Mesenchymal stem cell (in vitro differentiated cells and primary cell): Measurements from ENCODE around the gene CCDC73.
"Not testable (repeated sequence)": the region's sequence is repeated elsewhere in the genome, so short reads cannot be mapped to it uniquely, and the experiment has no call there.

Experiments used
- DNase-seq: peaks from one replicate; pipeline ENCODE4 v3.0.0-alpha.2; 2013
- H2AFZ ChIP-seq: one replicate; pipeline ENCODE4 v1.6.1; 2013; ENCODE audit warnings: low read depth, mild to moderate bottlenecking, control low read depth, inconsistent platforms, low read length, moderate library complexity
- H2AK5ac ChIP-seq: 2 replicates; pipeline ENCODE4 v1.6.1; 2013; ENCODE audit warnings: low read length, moderate library complexity, mild to moderate bottlenecking, inconsistent platforms; ENCODE audit not compliant: severe bottlenecking
- H2BK120ac ChIP-seq: one replicate; pipeline ENCODE4 v1.6.1; 2013; ENCODE audit warnings: low read depth, mild to moderate bottlenecking, inconsistent platforms, low read length, moderate library complexity
- H2BK12ac ChIP-seq, 2 experiments: one replicate each; pipeline ENCODE4 v1.6.1; 2013; ENCODE audit warnings: inconsistent platforms in 2 of 2, low read length in 2 of 2, mild to moderate bottlenecking in 2 of 2, moderate library complexity in 2 of 2, control low read depth in 1 of 2
- H2BK15ac ChIP-seq: one replicate; pipeline ENCODE4 v1.6.1; 2013; ENCODE audit warnings: mild to moderate bottlenecking, low read depth, inconsistent platforms; ENCODE audit not compliant: poor library complexity, severe bottlenecking
- H2BK5ac ChIP-seq: 2 replicates; pipeline ENCODE4 v1.6.1; 2013; ENCODE audit warnings: low read depth, mild to moderate bottlenecking, low read length, control low read depth, inconsistent platforms; ENCODE audit not compliant: poor library complexity, severe bottlenecking
- H3K14ac ChIP-seq, 2 experiments: one replicate each; pipeline ENCODE4 v1.6.1; 2013; ENCODE audit warnings: inconsistent platforms in 2 of 2, low read length in 2 of 2, control low read depth in 1 of 2, mild to moderate bottlenecking in 1 of 2, moderate library complexity in 1 of 2
- H3K18ac ChIP-seq, 2 experiments: one replicate each; pipeline ENCODE4 v1.6.1; 2013; ENCODE audit warnings: inconsistent platforms in 2 of 2, low read length in 2 of 2, control low read depth in 1 of 2, low read depth in 1 of 2, mild to moderate bottlenecking in 1 of 2
- H3K23ac ChIP-seq, 2 experiments: one replicate each; pipeline ENCODE4 v1.6.1; 2013; ENCODE audit warnings: inconsistent platforms in 2 of 2, low read length in 2 of 2, mild to moderate bottlenecking in 2 of 2, moderate library complexity in 2 of 2, control low read depth in 1 of 2
- H3K27ac ChIP-seq: 2 replicates; pipeline ENCODE4 v1.5.1; 2013; ENCODE audit warnings: mild to moderate bottlenecking, moderate library complexity, low read length, control low read depth, inconsistent platforms; ENCODE audit not compliant: poor library complexity, severe bottlenecking
- H3K27me3 ChIP-seq, 2 experiments: 2 replicates each; pipeline versions ENCODE4 v1.6.1 to v1.7.0; 2013; ENCODE audit warnings: low read length in 2 of 2, mild to moderate bottlenecking in 2 of 2, moderate library complexity in 2 of 2, control low read depth in 1 of 2, inconsistent platforms in 1 of 2; ENCODE audit not compliant: control insufficient read depth in 1 of 2, insufficient read depth in 1 of 2
- H3K36me3 ChIP-seq, 2 experiments: 2 replicates each; pipeline versions ENCODE4 v1.6.1 to v1.7.0; 2013; ENCODE audit warnings: low read length in 2 of 2, control low read depth in 1 of 2, inconsistent platforms in 1 of 2, low read depth in 1 of 2, mild to moderate bottlenecking in 1 of 2; ENCODE audit not compliant: insufficient read depth in 2 of 2, control insufficient read depth in 1 of 2
- H3K4ac ChIP-seq, 2 experiments: one replicate each; pipeline ENCODE4 v1.6.1; 2013; ENCODE audit warnings: inconsistent platforms in 2 of 2, low read length in 2 of 2, mild to moderate bottlenecking in 2 of 2, moderate library complexity in 2 of 2, control low read depth in 1 of 2, low read depth in 1 of 2
- H3K4me1 ChIP-seq: 2 replicates; pipeline ENCODE4 v1.6.1; 2013; ENCODE audit warnings: low read depth, low read length, control low read depth; ENCODE audit not compliant: control insufficient read depth, insufficient read depth
- H3K4me2 ChIP-seq: 2 replicates; pipeline ENCODE4 v1.6.1; 2013; ENCODE audit warnings: low read length, mild to moderate bottlenecking, inconsistent platforms; ENCODE audit not compliant: poor library complexity, severe bottlenecking
- H3K4me3 ChIP-seq, 2 experiments: 2 replicates each; pipeline versions ENCODE4 v1.5.1 to v1.7.0; 2013; ENCODE audit warnings: low read length in 2 of 2, mild to moderate bottlenecking in 2 of 2, control low read depth in 1 of 2, low read depth in 1 of 2; ENCODE audit not compliant: insufficient read depth in 1 of 2
- H3K79me1 ChIP-seq: replicated peaks from 2 replicates; pipeline ENCODE4 v1.6.1; 2013; ENCODE audit warnings: mild to moderate bottlenecking, control low read depth, low read length, inconsistent platforms; ENCODE audit not compliant: poor library complexity, severe bottlenecking
- H3K9ac ChIP-seq: 2 replicates; pipeline ENCODE4 v1.7.0; 2013; ENCODE audit warnings: mild to moderate bottlenecking, low read length, moderate library complexity
- H3K9me3 ChIP-seq: 2 replicates; pipeline ENCODE4 v1.7.0; 2013; ENCODE audit warnings: mild to moderate bottlenecking, low read length; ENCODE audit not compliant: control insufficient read depth
- H4K8ac ChIP-seq: one replicate; pipeline ENCODE4 v1.6.1; 2013; ENCODE audit warnings: inconsistent platforms, mild to moderate bottlenecking, low read length, moderate library complexity
- H4K91ac ChIP-seq: one replicate; pipeline ENCODE4 v1.6.1; 2013; ENCODE audit warnings: mild to moderate bottlenecking, low read length, inconsistent platforms
- WGBS: methylation state at CpG from one replicate; pipeline ENCODE4 v1.1.7; 2013; ENCODE audit warnings: mixed read lengths; 5-methylcytosine and 5-hydroxymethylcytosine counted together

The CCDC73 gene

DNA sequence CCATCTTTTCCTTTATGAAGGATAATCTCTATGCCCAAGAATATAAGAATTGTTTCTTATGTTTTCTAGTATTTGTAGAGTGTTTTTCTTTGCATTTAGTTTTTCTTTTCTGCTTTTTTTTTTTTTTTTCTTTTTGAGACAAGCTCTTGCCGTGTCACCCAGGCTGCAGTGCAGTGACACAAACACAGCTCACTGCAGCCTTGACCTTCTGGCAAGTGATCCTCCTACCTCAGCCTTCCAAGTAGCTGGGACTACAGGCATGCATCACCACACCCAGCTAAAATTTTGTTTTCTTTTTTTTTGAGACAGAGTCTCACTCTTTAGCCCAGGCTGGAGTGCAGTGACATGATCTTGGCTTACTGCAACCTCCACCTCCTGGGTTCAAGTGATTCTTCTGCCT, 41.3 kb downstream of the CCDC73 start:
- not testable (repeated sequence) for H2BK15ac ChIP-seq, H3K9ac ChIP-seq, H2AK5ac ChIP-seq, H3K18ac ChIP-seq, H3K4me3 ChIP-seq, H3K14ac ChIP-seq, H3K27me3 ChIP-seq, H2BK120ac ChIP-seq, H3K4ac ChIP-seq, H4K91ac ChIP-seq, H2AFZ ChIP-seq, H4K8ac ChIP-seq, H3K27ac ChIP-seq, H3K4me1 ChIP-seq, DNase-seq, H3K4me2 ChIP-seq, H3K36me3 ChIP-seq, H3K23ac ChIP-seq, H2BK5ac ChIP-seq, H3K79me1 ChIP-seq, H2BK12ac ChIP-seq, H3K9me3 ChIP-seq
- WGBS: 80% methylated on average over 1 of the region's 1 CpG

GRCh38 chr11:32752001-32752400, 42.5 kb downstream of the CCDC73 start:
- no peak overlapping the region for H3K18ac ChIP-seq
- no peaks in the 10 kb centered on the region for H3K36me3 ChIP-seq
- H3K9ac ChIP-seq: no peak overlapping the region
- WGBS: 75% methylated on average over 1 of the region's 2 CpGs
- H3K4me1 ChIP-seq: no peaks in the 10 kb centered on the region
- no peaks in the 10 kb centered on the region for H3K79me1 ChIP-seq
- no peak overlapping the region for H3K4ac ChIP-seq
- no peak overlapping the region for H4K8ac ChIP-seq
- H3K23ac ChIP-seq: no peak overlapping the region
- no peak overlapping the region for H2BK120ac ChIP-seq
- no peak overlapping the region for H2BK15ac ChIP-seq
- peaks cover 4% of the 10 kb centered on the region for H3K9me3 ChIP-seq
- H2BK12ac ChIP-seq: no peak overlapping the region
- no peak overlapping the region for H3K27ac ChIP-seq
- H3K4me3 ChIP-seq: no peak overlapping the region
- DNase-seq: no peak
- H2BK5ac ChIP-seq: no peak overlapping the region
- no peak overlapping the region for H4K91ac ChIP-seq
- no peak overlapping the region for H2AFZ ChIP-seq
- H2AK5ac ChIP-seq: no peak overlapping the region
- peaks cover 0 to 7% of the 10 kb centered on the region in 2 experiments for H3K27me3 ChIP-seq
- no peak overlapping the region for H3K4me2 ChIP-seq
- no peak overlapping the region for H3K14ac ChIP-seq

DNA sequence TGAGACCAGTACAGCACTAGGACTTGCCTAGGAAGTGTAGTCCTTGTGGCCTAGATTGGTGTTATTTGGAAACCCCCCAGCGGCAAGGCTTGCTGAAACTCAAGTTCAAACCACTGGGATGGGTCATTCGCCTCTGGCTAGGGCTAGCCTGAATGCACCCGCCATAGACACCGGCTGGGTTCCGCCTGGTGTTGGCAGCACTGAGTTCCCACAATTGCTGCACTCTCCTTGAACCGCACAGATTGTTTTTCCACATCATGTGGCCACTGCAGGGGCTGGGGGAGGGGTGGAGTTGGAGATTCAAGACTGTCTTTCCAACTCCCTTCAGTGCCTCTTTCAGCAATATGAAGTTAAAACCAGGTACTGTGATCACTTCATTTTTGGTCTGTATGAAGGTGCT, 43.1 kb downstream of the CCDC73 start:
- no peak overlapping the region for H3K9ac ChIP-seq
- H3K4me2 ChIP-seq: no peak overlapping the region
- no peaks in the 10 kb centered on the region for H3K79me1 ChIP-seq
- no peak overlapping the region for H2AK5ac ChIP-seq
- H3K36me3 ChIP-seq: no peaks in the 10 kb centered on the region
- H3K4me3 ChIP-seq: no peak overlapping the region
- no peak overlapping the region for H3K27ac ChIP-seq
- H2AFZ ChIP-seq: no peak overlapping the region
- no peak overlapping the region for H3K18ac ChIP-seq
- no peak overlapping the region for H2BK120ac ChIP-seq
- H3K14ac ChIP-seq: peak overlapping the region in 1 of 2 experiments; percentile 75
- H2BK5ac ChIP-seq: no peak overlapping the region
- H3K9me3 ChIP-seq: peaks cover 4% of the 10 kb centered on the region
- no peaks in the 10 kb centered on the region for H3K4me1 ChIP-seq
- H3K4ac ChIP-seq: no peak overlapping the region
- no peak overlapping the region for H4K8ac ChIP-seq
- 91% methylated on average over 6 of the region's 6 CpGs for WGBS
- no peak overlapping the region for H2BK12ac ChIP-seq
- peaks cover 0 to 7% of the 10 kb centered on the region in 2 experiments for H3K27me3 ChIP-seq
- no peak overlapping the region for H2BK15ac ChIP-seq
- no peak for DNase-seq
- no peak overlapping the region for H3K23ac ChIP-seq
- H4K91ac ChIP-seq: no peak overlapping the region

GRCh38 chr11:32729976-32730375, 64.5 kb downstream of the CCDC73 start:
- WGBS: 75% methylated on average over 1 of the region's 1 CpG
- Histone ChIP-seq H3K27ac (no peak overlapping the region), H4K8ac (no peak overlapping the region), H3K4me3 (no peak overlapping the region), H3K9ac (no peak overlapping the region), H4K91ac (no peak overlapping the region), H3K79me1 (no peaks in the 10 kb centered on the region), H3K4me2 (no peak overlapping the region), H3K4ac (no peak overlapping the region), H3K4me1 (no peaks in the 10 kb centered on the region), H2BK5ac (no peak overlapping the region), H2BK15ac (no peak overlapping the region), H2BK120ac (no peak overlapping the region), H3K18ac (no peak overlapping the region), H3K27me3 (peaks cover 3 to 7% of the 10 kb centered on the region in 2 experiments), H3K14ac (no peak overlapping the region), H3K36me3 (no peaks in the 10 kb centered on the region), H2AK5ac (no peak overlapping the region), H2BK12ac (no peak overlapping the region), H2AFZ (no peak overlapping the region), H3K23ac (no peak overlapping the region), H3K9me3 (peaks cover 3% of the 10 kb centered on the region)
- no peak for DNase-seq
